NB4 (cell line): ENCODE measurements around the gene SNX9.

ENCODE experiments used
- DNase-seq: peaks from one replicate; pipeline ENCODE4 v3.0.0; 2010; ENCODE audit warnings: low read depth
- H3K4me3 ChIP-seq: one replicate; pipeline ENCODE4 v1.5.1; 2011; ENCODE audit warnings: mild to moderate bottlenecking, low read depth, low read length, moderate library complexity
- CTCF ChIP-seq: IDR thresholded peaks from one replicate; pipeline ENCODE4 v1.5.1; 2012; ENCODE audit warnings: low read depth, low read length
- MAX ChIP-seq: IDR thresholded peaks from 2 replicates; pipeline ENCODE4 v1.6.1; 2011; ENCODE audit warnings: low read depth, low read length
- MYC ChIP-seq: IDR thresholded peaks from 2 replicates; pipeline ENCODE4 v1.6.1; 2011; ENCODE audit warnings: low read depth, low read length
- POLR2A ChIP-seq: IDR thresholded peaks from 2 replicates; pipeline ENCODE4 v1.6.1; 2011; ENCODE audit warnings: mild to moderate bottlenecking; ENCODE audit not compliant: insufficient read length; ENCODE audit errors: extremely low read depth

SNX9 gene

DNA sequence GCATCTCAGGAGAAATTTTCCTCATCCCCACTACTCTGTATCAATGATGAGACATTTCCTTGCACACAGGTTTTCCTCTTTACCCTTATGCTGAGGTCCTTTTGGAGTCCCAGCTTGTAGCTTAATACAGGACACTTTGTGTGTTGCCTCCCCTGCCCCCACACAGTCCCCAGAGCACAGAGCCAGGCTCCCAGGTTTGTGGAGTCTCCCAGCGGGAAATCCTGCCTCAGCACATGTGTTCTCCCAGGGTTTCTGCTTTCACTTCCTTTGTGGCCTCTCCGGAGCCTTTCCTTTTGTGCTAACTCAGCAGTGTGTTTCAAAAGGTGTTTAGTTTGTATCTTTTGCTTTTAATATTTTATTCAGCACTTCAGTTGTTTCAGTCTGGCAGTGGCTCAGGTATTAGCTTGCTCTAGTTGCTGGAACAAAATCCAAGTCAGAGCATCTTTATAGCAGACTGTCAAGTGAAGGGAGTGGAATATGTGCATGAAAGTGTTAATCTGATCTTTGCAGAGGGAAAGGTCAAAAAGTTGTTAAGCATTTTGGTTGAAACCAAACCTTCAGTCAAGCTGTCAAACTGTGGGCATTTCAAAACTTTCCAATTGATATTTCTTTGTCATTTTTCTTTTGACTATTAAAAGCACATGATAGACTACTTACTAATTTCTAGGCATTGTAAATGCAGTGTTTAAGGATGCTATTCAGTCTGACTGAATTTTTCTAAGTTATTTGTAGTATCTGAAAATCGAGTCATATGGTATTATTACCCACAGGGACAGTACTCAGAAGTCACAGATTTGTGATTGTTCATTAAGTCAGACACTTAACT, 8.6 kb downstream of the SNX9 start:
- TF ChIP-seq CTCF (no peak), POLR2A (no peak), MAX (no peak), MYC (no peak)
- no peak overlapping the region for H3K4me3 ChIP-seq
- no peak for DNase-seq

DNA sequence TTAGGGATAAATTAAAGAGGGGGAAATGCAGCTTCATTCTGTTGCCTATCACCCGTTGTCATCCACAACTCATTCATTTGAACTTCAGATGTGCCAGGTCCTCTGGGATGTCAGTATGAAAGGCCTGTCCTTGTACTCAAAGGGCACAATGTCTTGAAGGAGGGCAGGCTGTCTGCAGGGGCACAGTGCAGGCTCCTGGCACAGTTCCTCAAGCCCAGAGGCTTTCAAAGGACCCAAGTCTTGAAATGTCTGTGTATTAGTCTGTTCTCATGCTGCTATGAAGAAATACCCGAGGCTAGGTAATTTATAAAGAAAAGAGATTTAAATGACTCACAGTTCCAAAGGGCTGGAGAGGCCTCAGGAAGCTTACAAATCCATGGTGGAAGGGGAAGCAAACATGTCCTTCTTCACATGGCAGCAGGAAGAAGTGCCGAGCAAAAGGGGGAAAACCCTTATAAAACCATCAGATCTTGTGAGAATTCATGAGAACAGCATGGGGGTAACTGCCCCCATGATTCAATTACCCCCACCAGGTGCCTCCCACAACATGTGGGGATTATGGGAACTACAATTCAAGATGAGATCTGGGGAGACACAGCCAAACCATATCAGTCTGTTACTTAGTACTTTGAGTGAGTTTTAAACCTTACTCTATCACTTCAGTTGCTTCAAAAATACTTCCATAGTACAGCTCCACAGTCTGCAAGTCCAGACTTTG, 9.4 kb downstream of the SNX9 start:
- H3K4me3 ChIP-seq = no peak overlapping the region
- TF ChIP-seq MYC (no peak), POLR2A (no peak), MAX (no peak), CTCF (no peak)
- DNase-seq = no peak

DNA sequence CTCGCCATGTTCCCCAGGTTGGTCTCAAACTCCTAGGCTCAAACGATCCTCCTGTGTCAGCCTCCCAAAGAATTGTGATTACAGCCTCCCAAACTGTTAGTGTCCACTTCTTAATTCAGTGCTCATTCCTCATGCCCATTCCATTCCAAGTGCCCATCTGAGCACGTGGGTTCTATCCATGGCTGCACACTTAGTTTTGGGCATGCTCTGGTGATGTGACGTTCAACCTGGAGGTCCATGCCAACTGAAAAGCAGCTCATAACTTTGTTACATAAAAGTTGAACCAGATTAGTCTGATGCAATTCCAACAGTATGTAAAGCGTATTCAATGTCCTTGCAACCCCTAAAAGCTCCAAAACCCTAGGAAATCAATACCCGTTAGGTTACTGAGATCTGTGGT, 11.5 kb downstream of the SNX9 start:
- no peak for DNase-seq
- TF ChIP-seq POLR2A (no peak), MAX (no peak), MYC (no peak), CTCF (no peak)
- H3K4me3 ChIP-seq = no peak overlapping the region

GRCh38 chr6:157838718-157839430, 15.8 kb downstream of the SNX9 start:
- no peak overlapping the region for H3K4me3 ChIP-seq
- DNase-seq = no peak
- TF ChIP-seq MYC = no peak
- TF ChIP-seq MAX = no peak
- no peak for TF ChIP-seq CTCF
- TF ChIP-seq POLR2A = no peak

GRCh38 chr6:157839606-157840005, 16.6 kb downstream of the SNX9 start:
- H3K4me3 ChIP-seq = no peak overlapping the region
- TF ChIP-seq MYC (no peak), CTCF (no peak), POLR2A (no peak), MAX (no peak)
- DNase-seq = no peak
